SKM-1 (cell line): Measurements from ENCODE around the gene KDR.

Experiments
- DNase-seq: peaks from one replicate; lab custom pipeline; 2025; ENCODE audit not compliant: unreplicated experiment; lab: John Stamatoyannopoulos, UW

Gene KDR

DNA sequence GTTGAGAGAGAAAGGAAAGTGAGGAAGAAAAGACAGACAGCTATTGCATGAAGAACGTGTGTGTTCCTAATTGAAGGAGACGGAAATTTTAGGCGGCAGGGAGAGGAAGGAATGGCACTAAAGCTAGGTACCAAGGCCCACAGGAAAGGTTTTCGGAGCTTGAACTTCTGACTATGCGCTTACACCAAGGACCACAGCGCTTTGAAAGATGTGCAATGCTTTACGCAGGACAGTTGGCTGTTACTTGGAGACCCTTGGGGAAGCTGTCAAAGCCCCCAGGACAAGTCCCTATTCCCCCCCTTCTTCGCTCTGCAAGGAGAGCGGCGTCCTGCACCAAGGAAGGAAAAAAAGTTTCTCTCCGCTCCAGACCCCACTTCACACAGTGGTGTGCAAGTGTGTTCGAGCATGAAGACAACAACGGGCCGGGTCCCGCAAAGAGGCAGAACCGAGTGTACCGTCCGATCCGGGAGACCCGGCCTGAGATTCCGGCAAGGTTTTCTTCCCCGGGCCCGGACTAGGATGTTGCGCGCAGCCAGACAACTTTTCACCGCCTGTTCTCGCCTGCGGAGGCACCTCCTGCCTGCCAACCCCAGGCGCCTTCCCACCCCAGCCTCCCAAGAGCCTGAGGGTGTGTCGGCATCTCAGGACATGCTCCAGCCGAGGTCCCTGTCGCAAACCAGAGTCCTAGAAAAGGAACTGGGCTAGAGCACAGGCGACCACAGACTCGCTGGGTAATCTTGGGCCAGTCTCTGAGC is 896 bp downstream of the KDR start:
- DNase-seq: no peak

DNA sequence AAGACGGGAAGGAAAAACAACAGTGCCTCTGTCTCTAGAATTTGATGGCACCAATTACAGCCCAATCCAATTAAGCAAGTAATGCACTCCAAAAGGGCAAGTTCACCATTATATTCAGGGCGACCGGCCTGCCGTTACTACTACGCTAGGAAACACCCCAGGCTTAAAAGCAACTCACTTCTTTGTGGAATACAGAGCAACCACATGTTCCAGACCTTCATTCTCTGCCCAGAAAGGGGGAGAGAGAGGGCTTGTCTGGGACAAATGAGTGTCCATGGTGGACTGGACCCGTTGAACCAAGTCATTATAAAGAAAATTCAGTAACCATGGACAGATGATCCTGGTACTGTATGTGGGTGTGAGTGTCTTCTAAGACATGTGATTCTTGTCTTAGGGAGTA is 1.6 kb downstream of the KDR start:
- no peak for DNase-seq

DNA sequence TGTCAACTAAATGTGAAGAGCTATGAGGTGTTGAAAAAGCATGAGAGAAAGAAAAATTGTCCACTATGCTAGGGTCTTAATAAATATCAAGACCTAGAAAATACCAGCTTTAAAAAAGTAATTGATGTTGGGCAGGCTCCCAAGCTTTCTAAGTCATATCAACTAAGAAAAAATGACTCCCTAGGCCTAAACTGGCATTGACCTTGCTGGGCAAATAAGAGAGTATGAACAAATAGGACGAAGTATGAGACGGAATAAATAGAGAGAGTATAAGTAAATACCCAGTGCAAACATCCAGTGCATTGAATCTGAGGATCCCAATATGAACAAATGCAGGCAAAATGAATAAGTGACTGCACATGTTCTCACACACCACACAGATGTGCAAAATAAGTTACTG is 3.2 kb downstream of the KDR start:
- no peak for DNase-seq

DNA sequence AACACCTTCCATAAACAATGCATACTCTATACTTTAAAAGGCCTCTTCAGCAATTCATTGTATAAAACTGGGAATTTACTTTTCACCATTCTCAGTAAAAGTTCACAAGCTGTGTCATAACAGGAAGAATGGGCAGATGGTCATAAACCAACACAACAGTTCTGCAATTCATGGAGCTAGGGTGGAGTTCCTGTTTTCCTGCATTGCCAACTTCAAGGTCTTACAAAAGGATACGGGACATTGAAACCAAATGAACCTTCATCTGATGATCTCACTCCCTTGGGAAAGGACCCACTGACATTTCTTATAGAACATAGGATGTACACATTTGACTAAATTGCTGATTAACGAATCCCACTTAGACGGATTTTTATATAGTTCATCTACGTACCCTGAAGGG is 4.1 kb downstream of the KDR start:
- peak; percentile 30 for DNase-seq

DNA sequence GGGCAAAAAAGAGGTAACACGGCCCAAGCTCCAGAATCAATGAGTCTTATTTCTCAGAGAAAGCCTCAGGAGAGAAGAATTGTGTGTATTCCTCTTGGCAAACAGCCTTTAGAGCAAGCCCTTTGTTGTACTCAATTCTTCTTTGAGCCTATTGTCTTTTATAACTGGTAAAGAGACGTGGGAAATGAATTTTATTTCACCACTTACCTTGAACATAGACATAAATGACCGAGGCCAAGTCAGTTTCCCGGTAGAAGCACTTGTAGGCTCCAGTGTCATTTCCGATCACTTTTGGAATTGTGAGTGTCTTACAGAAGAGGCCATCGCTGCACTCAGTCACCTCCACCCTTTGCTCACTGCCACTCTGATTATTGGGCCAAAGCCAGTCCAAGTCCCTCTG is 7.0 kb downstream of the KDR start:
- no peak for DNase-seq

DNA sequence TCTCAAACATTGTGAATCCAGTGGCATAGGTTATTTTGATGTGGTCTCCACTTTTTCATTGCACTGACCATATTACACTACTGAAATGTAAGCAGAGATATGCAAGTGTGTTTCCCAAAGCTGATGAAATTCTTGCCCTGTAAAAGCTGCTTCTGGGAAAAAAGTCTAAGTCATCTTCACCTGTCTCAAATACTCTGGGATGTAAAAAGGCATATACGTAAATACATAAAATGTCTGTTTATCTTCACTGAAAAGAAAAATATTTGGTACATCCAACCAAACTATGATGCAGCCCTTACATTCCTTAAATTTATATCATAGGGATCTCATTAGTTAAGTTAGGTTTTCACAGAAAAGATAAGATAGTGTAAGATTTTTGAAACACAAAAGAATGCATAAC is 7.9 kb downstream of the KDR start:
- no peak for DNase-seq

DNA sequence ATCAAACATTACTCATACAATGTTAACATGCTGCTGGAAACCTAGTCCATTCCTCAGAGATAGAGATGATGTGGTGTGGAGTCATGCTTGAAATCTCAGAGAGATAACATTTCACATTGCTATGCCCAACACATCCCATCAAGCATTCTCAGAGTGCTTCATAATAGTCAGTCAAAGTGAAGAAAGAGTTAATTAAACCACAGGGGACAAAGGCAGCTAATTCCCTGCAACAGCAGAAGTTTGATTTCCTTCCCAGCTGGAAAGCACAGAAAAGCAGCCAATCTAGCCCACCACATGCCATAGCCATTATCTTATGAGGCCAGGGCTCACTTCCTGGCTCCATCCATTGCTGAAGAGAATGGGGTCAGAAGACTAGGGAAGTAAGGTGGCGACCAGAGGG is 8.9 kb downstream of the KDR start:
- no peak for DNase-seq

DNA sequence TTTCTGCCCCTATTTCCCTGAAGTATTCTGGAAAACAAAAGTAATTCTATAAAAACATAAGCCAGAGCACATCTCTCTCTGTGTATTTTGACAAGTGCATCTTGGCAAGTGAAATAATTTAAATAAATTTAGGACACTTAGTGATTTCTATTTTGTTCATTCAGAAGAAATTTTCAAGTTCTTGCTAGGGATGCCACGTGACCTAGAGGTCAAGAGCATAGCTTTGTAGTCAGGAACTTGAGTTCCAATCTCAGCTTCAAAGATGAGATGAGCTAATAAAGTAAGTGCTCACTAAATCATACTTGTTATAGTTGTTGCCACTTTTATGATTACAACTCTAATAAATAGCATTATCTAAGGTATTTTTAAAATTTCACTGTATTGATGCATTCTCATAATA is 13.8 kb downstream of the KDR start:
- DNase-seq: no peak

DNA sequence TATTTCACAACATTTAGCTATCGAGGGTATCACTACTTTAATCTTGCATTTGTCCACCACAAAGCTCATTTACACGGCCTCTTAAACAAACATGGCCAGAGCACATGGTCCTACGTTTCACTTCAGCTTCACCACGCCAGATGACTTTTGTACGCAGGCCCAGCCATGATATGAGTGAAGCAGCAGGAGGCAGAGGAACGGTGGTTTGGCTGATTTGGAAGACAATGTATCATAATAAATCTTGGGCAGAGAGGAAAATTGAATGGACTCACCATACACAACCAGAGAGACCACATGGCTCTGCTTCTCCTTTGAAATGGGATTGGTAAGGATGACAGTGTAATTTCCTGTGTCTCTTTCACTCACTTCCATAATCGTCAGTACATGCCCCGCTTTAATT is 15.3 kb downstream of the KDR start:
- no peak for DNase-seq

DNA sequence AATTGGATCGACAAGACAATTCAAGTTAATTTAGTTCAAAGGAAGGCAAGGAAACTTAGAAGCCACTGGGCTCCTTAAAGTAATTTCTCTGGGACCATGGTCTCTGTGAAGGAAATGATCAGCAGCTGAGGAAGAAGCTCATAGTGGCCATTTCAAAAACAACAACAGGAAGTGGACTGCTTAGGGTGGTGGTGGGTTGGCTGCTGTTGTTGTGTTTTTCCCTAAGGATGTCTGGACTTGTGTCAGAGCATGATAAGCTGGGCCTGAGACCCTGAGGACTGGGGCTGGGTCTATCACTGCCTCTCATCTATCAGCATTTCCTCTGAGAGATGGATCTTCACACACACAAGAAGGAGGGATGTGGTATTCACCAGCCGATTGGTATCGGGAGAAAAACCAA is 18.3 kb downstream of the KDR start:
- no peak for DNase-seq

DNA sequence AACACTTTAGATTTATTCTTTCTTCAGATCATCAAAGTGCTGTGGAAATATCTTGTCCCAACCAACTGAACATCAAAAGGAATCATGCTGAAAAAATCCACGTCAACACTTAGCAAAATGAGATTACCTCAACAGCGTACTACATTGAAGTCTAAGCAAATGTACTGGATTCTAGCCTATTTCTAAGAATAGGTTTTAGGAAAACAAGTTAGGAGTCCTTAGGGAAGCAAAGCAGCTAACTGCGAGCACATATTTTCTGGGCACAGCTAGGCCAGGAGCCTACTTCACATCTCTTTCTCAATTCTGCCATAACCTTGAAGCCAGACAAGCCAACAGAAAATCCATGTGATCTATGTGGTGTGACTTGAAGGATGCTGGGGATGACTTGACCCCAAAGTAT is 22.2 kb downstream of the KDR start:
- no peak for DNase-seq

DNA sequence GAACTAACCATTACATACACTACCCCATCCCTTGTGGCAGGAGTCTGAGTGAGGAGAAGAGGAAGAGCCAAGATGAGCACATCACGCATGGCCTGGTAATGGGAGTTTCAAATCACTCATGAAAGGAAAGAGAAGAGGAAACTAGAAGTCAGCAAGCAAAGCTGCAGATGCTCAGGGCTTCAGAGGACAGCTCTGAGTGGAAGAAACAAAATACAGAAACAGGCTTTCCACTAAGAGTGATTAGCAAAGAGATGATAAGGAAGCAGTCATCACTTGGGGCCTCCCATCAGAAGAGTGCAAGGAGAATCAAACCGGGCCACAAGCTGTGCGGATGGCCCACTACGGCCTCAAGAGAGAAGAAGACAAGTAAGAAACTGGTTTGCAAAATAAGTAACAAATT is 25.6 kb downstream of the KDR start:
- no peak for DNase-seq

DNA sequence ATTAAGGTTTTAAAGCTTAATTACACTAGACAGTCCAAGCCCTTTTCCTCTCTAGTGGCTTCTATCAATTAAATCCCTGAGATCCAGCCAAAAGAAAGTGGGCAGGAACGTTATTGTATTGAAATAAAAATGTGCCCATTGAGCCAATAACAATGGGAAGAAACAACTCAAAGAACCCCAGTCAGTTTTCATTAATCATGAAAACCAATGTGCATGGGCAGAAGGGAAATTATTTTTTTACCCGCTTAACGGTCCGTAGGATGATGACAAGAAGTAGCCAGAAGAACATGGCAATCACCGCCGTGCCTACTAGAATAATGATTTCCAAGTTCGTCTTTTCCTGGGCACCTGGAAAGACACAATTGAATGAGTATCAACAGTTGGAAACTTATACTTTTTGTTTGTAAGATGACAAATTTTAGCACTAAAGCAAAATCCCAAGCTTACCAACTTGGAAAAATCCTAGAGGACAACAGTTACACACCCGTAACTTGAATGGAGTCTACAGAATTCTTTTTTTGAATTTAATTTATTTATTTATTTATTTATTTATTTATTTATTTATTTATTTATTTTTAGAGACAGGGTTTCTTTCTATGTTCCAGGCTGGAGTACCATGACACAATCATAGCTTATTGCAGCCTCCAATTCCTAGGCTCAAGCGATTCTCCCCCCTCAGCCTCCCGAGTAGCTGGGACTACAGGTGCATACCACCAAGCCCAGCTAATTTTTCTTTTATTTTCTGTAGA is 26.8 kb downstream of the KDR start:
- DNase-seq: no peak

DNA sequence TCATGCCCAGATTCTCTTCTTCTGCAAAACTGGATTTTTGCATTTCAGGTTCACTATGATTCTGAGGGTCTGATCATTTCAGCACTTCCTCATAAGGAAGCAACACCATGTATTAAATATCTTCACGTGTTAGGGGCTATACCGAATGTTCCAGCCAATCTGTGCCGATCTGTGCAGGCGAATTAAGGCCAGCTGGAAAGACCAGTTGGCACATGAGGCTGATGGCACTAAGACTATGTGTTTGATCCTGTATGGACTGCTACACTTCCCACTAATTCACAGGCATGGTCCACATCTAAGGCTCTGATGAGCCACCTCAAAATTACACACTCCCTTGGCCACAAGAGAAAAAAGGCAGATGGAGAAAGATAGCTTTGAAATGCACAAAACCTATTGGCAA is 28.8 kb downstream of the KDR start:
- no peak for DNase-seq

DNA sequence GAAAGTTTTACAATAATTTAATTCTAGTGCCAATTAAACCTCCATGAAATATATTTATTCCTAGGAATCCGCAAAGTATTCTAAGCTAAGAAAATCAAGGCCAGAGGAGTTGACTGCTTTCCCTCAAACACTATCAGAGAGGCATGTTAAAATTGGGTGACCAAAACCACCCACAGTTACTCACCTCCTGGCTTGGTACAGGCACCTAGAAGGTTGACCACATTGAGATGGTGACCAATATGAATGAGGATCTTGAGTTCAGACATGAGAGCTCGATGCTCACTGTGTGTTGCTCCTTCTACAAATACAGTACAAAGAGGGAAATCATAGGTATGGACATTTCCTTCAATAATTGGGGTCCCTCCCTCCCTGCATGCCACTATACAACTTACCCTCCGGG is 29.4 kb downstream of the KDR start:
- no peak for DNase-seq

DNA sequence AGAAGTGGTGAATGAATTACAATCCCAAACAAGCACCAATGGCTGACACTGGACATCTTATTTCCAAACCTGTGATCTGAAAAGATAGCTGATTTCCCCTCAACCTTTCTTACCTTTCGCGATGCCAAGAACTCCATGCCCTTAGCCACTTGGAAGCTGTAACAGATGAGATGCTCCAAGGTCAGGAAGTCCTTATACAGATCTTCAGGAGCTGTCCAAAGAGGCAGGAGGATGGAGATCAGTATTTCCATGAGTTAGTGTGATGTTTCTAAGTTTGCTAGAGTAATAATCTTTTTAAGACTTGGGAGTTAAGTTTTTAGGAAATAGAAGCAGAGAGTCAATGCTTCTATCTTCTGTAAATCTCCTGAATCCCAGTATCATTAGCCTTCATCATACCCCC is 32.9 kb downstream of the KDR start:
- DNase-seq: no peak

DNA sequence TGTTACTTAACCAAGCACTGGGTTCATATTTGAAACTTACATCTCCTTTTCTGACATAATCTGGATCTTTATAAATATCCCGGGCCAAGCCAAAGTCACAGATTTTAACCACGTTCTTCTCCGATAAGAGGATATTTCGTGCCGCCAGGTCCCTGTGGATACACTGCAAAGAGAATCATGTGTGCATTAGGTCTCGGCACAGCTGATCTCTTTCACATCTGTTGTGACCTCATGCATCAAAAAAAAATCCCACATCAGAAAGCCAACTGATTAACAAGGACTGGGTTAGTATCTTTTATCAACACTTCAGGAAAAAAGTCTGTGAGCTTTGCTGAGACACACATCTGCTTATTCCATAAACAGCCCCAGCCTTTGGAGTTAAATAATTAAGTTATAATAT is 35.5 kb downstream of the KDR start:
- DNase-seq: no peak

DNA sequence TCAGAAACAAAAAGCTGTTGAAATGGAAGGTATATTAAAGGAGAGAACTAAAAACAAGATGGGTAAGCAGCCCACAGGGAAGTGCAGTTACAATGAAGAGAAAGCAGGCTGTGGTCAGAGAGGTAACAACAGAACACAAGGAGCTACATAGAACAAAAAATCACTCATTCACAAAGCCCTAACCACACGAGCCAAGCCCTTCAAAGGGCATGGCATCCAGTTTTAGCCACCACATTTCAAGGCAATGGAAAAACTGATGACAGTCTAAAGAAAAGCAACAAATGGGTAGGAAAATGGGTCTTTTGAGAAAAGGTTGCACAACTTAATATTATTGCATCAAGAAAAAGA is 37.5 kb downstream of the KDR start:
- DNase-seq: no peak

DNA sequence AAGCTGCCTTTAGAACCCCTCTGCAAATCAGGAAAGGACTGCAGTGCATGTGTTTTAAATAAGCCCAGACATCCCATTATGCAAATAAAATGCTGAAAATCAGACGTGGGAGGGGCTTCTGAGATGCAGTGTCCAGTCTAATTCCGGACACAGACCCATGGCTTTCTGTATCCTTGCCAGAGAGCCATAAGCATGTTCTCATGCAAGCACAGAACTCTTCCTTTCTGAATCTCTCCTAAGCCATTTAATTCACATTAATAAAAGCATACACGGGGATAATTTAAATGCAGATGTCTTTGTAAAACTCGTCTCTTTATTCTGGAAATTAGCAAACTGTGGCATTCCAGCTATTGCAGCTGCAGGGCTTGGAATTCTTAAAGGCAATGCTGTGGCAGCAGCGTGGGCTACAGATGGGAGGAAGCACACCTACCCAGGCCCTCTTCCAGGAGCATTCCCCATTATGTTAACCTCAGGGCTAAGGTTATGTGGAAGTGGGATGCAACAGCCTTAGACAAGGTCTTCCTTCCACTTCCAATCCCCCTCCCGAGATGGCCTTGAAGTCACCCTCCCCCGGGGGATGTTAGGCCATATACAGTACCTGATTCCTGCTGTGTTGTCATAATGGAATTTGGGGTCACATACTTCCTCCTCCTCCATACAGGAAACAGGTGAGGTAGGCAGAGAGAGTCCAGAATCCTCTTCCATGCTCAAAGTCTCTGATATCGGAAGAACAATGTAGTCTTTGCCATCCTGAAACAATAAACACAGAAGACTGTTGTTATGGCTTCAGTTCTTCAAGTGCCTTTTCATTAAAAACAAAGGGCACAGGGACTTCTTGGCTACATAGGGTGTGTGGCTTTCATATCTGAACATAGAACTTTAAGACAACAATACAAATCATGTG is 38.1 kb downstream of the KDR start:
- DNase-seq: no peak

DNA sequence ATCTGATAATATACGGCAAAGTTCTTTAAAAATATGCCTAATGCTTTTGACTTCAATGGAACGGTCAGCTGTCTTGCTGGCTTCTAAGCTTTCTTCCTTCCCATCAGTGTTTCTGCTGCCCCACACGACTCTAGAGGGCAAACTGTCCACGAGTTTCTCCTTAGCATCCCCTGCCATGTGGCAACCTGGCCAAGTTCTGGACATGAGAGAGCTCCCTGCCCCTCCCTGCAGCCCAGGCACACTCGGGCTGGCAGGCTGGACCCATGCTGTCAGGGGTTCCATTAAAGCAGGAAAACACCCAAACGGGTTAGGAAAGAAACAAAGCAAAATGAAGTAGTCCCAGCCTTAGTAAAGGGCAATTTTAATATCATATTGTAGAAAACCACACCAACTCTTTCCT is 38.8 kb downstream of the KDR start:
- DNase-seq: no peak

DNA sequence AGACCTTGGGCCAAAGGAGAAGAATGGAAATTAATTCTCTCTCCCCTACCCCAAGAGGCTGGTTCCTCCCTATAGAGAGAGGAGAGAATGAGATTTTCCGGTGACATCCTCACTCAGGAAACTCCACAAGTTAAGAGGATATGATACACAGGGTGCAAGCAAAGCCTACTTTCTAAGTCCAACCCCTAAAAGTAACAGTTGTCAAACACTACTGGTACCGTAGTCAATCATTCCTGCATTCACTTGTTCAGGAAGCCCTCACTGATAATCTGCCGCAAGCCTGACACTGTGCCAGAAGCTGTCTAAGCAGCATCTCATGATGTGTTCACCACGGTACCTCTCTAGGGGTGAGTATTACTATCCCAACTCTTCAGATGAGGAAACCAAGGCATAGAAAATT is 41.7 kb downstream of the KDR start:
- no peak for DNase-seq

DNA sequence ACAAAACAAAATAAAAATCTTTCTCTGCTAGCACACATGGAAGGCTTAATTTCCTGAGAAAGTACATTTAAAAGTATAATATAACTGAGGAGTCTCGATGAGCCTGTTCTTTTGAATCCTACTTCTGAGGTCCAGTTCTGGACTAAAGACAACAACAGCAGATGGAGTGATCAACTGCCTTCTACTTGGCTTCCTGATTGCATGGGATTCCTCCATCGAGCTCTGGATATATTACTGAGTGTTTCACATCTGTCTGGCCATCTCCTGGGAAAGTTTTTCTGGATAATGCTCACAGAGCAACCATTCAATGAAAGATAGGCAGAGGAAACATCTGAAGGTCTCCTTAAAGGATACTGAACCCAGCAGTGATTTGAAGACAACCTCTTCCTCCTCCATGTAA is 42.6 kb downstream of the KDR start:
- DNase-seq: no peak
